A172 (cell line): ENCODE results near the gene THRB. TPM values are rescaled to one million over a fixed set of nuclear protein-coding genes. Genes with fewer than 3 reads are reported as not detected.
"Not testable (repeated sequence)": the region's sequence is repeated elsewhere in the genome, so short reads cannot be mapped to it uniquely, and the experiment has no call there.

Experiments
- DNase-seq: peaks from one replicate; pipeline ENCODE4 v3.0.0-alpha.2; 2015; ENCODE audit warnings: low spot score
- total RNA-seq: library from RNA; depleted of rRNA; stranded (reverse); fragments of >200 nt; shearing (Covaris generic); gene quantifications from 2 replicates; pipeline ENCODE4 v1.2.3, GENCODE V29; 2014

THRB gene
- total RNA-seq, 1 experiment from 2014 or later, result not detected

GRCh38 chr3:24450160-24450907, 44.3 kb downstream of the THRB start:
- DNase-seq, result no peak

GRCh38 chr3:24447836-24448235, 46.8 kb downstream of the THRB start:
- DNase-seq, result no peak

- DNase-seq, result no peak
Observed at GRCh38 chr3:24446032-24446431, 48.6 kb downstream of the THRB start.

- no peak for DNase-seq
Observed at GRCh38 chr3:24443476-24443875, 51.2 kb downstream of the THRB start.

- no peak for DNase-seq
Observed at GRCh38 chr3:24440760-24441464, 53.7 kb downstream of the THRB start.

GRCh38 chr3:24439021-24439420, 55.6 kb downstream of the THRB start:
- DNase-seq, result no peak

- no peak for DNase-seq
Observed at GRCh38 chr3:24437326-24437725, 57.3 kb downstream of the THRB start.

- DNase-seq, result no peak
Observed at GRCh38 chr3:24435584-24435983, 59.1 kb downstream of the THRB start.

GRCh38 chr3:24434651-24435050, 60.0 kb downstream of the THRB start:
- DNase-seq, result no peak

- no peak for DNase-seq
Observed at GRCh38 chr3:24433838-24434591, 60.6 kb downstream of the THRB start.

GRCh38 chr3:24432989-24433388, 61.7 kb downstream of the THRB start:
- no peak for DNase-seq

- DNase-seq, result no peak
Observed at GRCh38 chr3:24428481-24428880, 66.2 kb downstream of the THRB start.

GRCh38 chr3:24426896-24427295, 67.8 kb downstream of the THRB start:
- DNase-seq, result no peak

GRCh38 chr3:24420829-24421228, 73.8 kb downstream of the THRB start:
- DNase-seq, result not testable (repeated sequence)

GRCh38 chr3:24420224-24420623, 74.4 kb downstream of the THRB start:
- no peak for DNase-seq

- no peak for DNase-seq
Observed at GRCh38 chr3:24419067-24419791, 75.4 kb downstream of the THRB start.

- DNase-seq, result no peak
Observed at GRCh38 chr3:24417730-24418129, 76.9 kb downstream of the THRB start.

- no peak for DNase-seq
Observed at GRCh38 chr3:24416224-24416623, 78.4 kb downstream of the THRB start.

GRCh38 chr3:24415824-24416223, 78.8 kb downstream of the THRB start:
- no peak for DNase-seq

GRCh38 chr3:24413662-24414061, 81.0 kb downstream of the THRB start:
- DNase-seq, result not testable (repeated sequence)

- DNase-seq, result no peak
Observed at GRCh38 chr3:24410860-24411259, 83.8 kb downstream of the THRB start.
